Dedifferentiated amniotic fluid mesenchymal stem cell (primary cell): Measurements from ENCODE around the gene ETFB.

Experiments
- DNase-seq: peaks from one replicate; pipeline ENCODE4 v3.0.0-alpha.2; 2016; ENCODE audit errors: extremely low spot score

Gene ETFB

DNA sequence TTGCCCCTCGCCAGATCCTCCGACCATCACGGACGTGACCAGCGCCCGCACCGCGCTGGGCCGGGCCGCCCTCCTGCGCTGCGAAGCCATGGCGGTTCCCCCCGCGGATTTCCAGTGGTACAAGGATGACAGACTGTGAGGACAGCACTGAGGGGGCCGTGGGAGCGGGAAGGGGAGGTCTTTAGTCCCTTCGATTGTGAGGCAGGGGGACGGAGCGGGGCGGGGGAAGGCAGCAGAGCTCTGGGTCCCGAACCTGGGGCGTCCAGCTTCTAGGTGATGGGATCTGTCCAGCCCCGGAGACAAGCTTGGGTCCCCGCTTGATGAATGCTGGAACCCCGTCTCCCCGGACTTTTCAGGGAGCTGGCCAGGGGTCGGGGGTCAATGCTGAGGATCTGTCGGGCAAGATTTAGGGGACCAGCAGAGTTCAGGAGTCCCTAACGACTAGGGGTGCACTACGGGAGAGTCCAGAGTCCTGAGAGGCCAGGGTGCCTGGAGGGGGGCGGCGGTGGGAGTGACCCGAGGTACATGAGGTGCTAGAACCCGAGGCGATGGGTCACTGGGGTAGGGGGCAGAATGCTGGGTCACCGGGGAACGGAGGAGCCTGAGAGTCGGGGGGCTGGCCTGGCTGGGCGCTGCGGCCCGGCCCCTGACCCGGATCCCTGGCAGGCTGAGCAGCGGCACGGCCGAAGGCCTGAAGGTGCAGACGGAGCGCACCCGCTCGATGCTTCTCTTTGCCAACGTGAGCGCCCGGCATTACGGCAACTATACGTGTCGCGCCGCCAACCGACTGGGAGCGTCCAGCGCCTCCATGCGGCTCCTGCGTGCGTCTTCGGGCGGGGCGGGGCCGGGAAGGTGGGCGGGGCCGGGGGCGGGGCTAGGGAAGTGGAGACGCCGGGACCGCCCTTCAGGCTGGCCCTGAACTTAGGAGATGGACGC, 38.9 kb downstream of the ETFB start:
- no peak for DNase-seq

DNA sequence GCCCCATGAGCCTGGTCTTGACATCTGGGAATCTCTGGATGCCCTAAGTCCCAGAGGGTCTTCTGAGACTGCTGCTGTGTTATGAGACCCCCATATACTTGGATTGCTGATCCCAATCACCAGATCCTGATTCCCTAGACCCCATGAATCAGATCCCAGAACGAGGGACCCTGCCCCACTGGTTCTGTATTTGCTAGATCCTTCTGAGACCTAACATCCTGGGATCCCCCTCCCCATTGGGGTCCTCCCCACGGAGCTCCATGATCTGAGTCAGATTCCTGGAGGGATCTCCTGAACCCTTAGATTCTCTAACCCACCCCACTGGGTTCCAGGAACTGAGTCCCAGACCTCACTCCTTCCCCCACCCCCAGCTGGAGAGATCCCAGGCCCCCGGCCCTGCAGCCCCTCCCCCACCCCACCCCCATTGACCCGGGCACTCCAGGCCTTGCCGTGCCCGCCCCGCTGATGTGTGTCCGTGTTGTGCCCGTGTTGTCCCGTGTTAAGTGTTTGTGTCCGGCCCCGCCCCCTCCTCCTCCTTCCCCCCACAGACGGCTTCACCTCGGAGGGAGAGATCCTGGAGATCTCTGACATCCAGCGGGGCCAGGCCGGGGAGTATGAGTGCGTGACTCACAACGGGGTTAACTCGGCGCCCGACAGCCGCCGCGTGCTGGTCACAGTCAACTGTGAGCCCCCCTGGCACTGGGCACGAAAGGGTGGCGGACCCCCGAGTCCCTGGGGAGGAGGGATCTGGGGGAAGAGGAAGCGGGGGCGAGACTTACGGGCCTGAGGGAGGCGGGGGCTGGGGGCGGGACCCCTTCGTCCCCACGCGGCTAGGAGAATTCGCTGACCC, 39.7 kb downstream of the ETFB start:
- no peak for DNase-seq

DNA sequence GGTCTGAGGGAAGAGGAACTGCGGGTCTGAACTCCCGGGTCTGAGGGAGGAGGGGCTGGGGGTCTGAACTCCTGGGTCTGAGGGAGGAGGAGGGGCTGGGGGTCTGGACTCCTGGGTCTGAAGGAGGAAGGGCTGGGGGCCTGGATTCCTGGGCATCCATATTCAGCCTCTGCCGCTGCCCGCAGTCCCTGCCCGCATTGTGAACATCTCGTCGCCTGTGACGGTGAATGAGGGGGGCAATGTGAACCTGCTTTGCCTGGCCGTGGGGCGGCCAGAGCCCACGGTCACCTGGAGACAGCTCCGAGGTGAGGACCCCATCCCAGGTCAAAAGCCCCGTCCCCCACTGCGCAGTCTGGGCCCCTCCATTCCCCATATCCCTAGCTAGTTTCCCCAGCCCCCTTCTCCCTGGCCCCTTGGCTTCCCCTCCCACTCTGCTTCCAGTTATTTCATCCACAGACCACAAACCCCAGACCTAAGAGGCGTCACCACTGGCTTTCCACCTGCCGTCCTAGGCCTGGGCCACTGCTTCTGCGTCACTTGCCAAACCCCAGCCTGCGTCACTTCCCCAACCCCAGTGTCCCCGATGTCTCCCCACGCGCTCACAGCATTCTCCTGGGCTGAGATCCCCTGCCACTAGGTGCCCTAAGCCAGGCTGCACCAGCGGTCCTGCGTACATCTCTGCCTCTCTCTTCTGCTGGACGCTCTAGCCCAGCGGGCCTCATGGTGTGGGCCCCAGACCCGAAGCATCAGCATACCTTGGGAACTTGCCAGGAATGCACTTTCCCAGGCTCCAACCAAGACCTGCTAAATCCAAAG, 40.8 kb downstream of the ETFB start:
- no peak for DNase-seq

- no peak for DNase-seq
These were observed 42.1 kb downstream of the ETFB start for GRCh38 chr19:51324167-51324481.

DNA sequence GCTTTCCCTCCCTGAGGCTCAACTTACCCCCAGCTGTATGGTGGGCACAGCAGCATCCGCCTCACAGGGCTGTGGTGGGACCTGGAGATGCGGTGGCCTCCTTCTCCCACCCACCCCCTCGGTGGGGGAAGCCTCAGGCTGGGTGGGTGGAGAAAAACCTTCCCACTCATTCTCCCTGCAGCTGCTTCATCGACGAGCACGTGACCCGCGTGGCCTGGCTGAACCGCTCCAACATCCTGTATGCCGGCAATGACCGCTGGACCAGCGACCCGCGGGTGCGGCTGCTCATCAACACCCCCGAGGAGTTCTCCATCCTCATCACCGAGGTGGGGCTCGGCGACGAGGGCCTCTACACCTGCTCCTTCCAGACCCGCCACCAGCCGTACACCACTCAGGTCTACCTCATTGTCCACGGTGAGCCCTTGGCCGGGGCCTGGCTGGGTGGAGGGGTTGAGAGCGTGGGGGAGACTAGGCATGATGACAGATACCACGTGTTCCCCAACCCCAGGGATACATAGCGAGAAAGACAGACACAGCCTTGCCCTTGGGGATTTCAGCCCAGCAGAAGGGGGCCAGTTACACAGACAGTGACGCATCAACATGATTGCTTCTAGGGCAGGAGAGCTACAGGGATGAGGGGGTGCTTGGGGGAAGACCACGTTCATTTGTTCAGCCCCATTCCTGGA, 42.6 kb downstream of the ETFB start:
- DNase-seq, result no peak

DNA sequence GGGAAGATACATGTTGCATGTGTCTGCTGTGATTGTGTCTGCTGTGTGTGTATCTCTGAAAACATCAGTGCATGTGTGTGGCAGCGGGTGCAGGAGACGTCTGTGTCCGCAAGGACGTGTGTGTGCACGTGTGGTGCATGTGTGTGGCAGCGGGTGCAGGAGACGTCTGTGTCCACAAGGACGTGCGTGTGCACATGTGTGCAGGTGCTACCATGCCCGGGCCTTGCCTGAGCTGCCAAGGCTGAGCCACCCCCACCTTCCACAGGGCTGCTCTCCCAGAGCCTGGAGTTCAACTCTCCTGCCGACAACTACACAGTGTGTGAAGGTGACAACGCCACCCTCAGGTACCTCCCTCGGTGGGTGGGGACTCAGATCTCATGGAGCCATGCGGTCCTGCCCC, 44.4 kb downstream of the ETFB start:
- DNase-seq, result no peak

DNA sequence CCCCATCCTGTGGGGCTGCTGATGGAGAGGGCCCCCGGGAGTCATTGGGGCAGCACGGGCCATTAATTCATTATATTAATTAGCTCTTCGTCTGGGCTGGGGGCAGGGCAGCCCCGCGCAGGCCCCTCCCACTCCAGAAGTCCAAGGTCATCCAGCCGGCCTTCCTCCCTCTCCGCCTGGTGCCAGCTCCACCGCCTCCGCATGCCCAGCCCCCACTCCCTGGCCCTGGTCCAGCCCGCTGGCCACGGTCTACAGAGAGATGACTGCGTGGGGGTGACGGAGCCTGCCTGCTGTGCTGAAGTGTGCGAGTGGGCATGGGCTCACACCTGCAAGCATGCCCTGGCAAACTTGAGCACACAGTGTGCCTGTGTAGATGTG, 45.9 kb downstream of the ETFB start:
- DNase-seq, result no peak

GRCh38 chr19:51319649-51320279, 46.4 kb downstream of the ETFB start:
- no peak for DNase-seq

DNA sequence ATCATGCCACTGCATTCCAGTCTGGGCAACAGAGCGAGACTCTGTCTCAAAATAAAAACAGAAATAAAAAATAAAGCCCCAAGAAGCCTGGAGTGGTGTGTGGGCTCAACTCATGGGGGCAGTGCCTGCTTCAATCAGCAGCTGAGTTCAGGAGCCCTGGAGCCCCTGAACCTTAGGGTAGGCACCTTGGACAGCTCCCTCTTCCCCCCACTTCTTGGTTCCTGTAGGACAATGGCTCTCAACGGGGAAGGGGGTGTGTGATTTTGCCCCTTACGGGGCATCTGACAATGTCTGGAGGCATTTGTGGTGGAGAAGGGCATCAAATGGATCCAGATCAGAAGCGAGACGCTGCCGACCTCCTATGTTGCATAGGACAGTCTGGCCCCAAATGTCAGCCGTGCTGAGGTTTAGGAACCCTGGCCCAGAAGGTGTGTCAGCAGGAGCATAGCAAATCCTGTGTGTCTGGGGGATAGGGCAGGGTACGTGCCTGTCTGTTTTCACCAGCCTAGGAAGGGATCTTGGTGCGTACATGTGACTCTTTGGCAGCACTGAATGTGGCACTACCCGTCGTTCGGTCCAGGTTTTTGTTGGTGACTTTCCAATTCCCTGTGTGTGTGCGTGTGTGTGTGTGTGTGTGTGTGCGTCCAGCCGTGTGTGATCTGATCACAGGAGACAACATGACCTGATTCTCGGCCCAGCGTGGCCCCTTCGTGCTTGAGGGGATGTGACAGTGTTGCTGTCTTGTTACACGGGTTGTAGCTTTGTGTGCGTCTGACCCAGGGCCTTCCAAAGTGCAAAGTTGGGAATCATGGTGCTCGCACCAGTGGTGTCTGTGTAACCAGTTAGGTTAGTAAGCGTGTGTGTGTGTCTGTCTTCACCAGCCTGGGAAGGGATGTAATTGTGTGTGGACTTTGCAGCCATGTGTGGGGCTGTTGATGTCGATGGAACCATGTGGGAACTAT, 47.2 kb downstream of the ETFB start:
- no peak for DNase-seq

GRCh38 chr19:51317968-51318367, 48.2 kb downstream of the ETFB start:
- no peak for DNase-seq

DNA sequence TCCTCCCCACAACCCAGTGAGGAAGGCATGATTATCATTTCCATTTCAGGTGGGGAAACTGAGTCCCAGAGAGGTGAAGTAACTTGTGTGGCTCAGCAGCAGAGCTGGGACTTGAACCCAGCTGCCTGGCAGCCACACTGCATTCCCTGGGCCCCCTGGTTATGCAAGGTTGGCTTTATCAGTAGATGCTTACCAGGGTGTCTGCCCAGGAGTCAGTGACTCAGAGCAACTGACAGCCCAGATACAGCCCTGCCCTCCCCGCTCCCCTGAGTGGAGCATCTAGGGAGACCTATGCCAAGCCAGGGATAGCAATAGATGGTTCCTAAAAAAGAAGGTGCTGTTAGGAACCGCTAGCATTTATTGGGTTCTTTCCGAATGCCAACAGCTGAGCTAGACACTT, 48.8 kb downstream of the ETFB start:
- no peak for DNase-seq

DNA sequence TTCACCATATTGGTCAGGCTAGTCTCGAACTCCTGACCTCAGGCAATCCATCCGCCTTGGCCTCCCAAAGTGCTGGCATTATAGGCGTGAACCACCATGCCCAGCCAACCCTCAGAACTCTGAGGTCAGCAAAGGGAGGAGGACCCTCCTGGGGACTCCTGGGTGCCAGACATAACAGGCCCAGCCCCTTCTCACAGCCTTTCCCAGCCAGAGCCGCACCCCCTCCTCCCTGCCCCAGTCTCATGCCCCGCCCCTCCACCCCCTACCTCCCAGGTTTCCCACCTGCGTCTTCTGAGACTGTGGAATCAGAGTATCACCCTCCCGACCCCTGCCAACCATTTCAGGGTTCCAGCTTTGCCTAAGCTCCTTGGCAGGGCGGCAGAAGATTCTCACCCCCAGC, 49.5 kb downstream of the ETFB start:
- no peak for DNase-seq

- no peak for DNase-seq
These were observed 54.6 kb downstream of the ETFB start, which contains the start of gene IGLON5 for GRCh38 chr19:51311351-51312257. Gene IGLON5 (plus strand): TSS chr19:51311644. CDS start chr19:51311848, 204 bp downstream.

DNA sequence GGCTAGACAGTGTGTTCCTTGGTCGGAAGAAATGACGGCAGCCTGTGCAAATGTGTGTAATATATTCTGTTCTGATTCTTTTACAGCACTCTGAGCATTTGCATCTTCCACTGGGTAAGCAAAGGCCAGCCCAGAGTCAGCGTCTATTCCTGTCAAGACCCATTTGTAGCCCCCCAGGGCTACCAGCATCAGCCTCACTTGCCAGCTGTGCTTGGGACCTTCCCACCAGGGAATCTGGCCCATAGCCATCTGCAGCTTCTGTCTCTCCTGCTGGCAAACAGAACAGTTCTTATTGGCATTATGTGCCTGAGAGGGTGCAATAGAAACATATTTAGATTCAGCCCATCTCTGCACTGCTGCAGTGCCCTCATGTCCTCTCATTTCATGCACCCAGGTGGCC, 60.7 kb downstream of the ETFB start:
- DNase-seq, result no peak

DNA sequence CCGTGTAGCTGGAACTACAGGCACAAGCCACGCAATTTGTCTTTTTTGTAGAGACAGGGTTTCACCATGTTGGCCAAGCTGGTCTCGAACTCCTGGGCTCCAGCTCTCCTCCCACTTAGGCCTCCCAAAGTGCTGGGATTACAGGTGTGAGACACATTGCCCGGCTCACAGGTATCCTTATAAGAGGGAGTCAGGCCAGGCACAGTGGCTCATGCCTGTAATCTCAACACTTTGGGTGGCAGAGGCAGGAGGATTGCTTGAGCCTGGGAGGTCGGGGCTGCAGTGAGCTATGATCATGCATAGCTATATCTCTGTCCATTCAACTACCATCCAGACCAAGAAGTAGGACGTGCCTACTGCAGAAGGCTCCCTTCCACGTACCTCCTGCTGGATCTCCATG, 64.9 kb downstream of the ETFB start:
- no peak for DNase-seq

DNA sequence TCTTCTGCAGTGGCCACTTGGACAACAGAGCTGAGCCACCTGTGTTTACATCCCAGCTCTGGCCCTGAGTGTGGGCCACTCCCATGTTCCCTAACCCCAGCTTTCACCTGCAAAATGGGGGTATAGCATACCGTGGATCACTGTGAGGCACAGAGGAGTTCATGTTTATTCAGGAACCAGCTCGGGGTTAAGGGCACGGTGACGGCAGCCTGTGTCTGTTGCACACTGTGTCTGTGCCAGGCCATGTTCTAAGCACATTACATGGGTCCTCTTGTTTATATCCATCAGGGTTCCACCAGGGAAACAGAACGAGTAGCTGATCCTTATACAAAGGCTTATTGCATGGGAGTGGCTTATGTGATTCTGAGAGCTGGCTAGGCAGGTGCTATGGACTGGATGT, 68.8 kb downstream of the ETFB start:
- DNase-seq, result no peak

GRCh38 chr19:51296336-51297093, 69.7 kb downstream of the ETFB start:
- no peak for DNase-seq
